Liver (tissue), 9 donors: ENCODE results near the gene GCDH. TPM values are rescaled to one million over a fixed set of nuclear protein-coding genes. Genes with fewer than 3 reads are reported as not detected.
A peak's percentile ranks its signal among the peaks of the same experiment; 100 is the strongest.

Experiments
- DNase-seq: peaks from one replicate; pipeline ENCODE4 v3.0.0-alpha.2; 2017; ENCODE audit warnings: low spot score
- H3K27ac ChIP-seq, 2 donors: one replicate each; pipeline ENCODE4 v1.7.0; 2013; ENCODE audit warnings: inconsistent platforms in 2 of 2, low read length in 2 of 2, control low read depth in 1 of 2, low read depth in 1 of 2, mild to moderate bottlenecking in 1 of 2
- H3K27me3 ChIP-seq, 4 donors: one replicate each; pipeline versions ENCODE4 v1.6.1 to v1.7.0; 2013; ENCODE audit warnings: low read length in 3 of 4, inconsistent platforms in 1 of 4, mild to moderate bottlenecking in 1 of 4, moderate library complexity in 1 of 4; ENCODE audit not compliant: control insufficient read depth in 4 of 4, insufficient read depth in 4 of 4
- H3K36me3 ChIP-seq, 4 donors: one replicate each; pipeline versions ENCODE4 v1.6.1 to v1.7.0; 2013; ENCODE audit warnings: low read length in 3 of 4, mild to moderate bottlenecking in 3 of 4, low read depth in 1 of 4, moderate library complexity in 1 of 4; ENCODE audit not compliant: control insufficient read depth in 4 of 4, insufficient read depth in 3 of 4
- H3K4me1 ChIP-seq, 4 donors: one replicate each; pipeline versions ENCODE4 v1.6.1 to v1.7.0; 2013; ENCODE audit warnings: low read length in 3 of 4, mild to moderate bottlenecking in 3 of 4, moderate library complexity in 1 of 4; ENCODE audit not compliant: control insufficient read depth in 4 of 4, insufficient read depth in 4 of 4
- H3K4me3 ChIP-seq, 3 donors: one replicate each; pipeline versions ENCODE4 v1.6.1 to v1.7.0; 2013; ENCODE audit warnings: low read length in 3 of 3, control low read depth in 1 of 3, low read depth in 1 of 3, mild to moderate bottlenecking in 1 of 3
- H3K9ac ChIP-seq, 2 donors: one replicate each; pipeline ENCODE4 v1.7.0; 2013; ENCODE audit warnings: low read length in 2 of 2, mild to moderate bottlenecking in 2 of 2, moderate library complexity in 2 of 2, control low read depth in 1 of 2, low read depth in 1 of 2
- H3K9me3 ChIP-seq, 4 donors: one replicate each; pipeline versions ENCODE4 v1.6.1 to v1.7.0; 2013; ENCODE audit warnings: low read length in 3 of 4; ENCODE audit not compliant: control insufficient read depth in 4 of 4
- ATF3 ChIP-seq: IDR thresholded peaks from 2 replicates; pipeline ENCODE4 v1.6.1; 2016; ENCODE audit warnings: antibody characterized with exemption
- CTCF ChIP-seq: fragments of 150-350 bp; IDR thresholded peaks from 2 replicates; pipeline ENCODE4 v1.5.1; 2017; ENCODE audit warnings: improper control_type of control experiment, low read depth, low read length; ENCODE audit not compliant: missing input control
- EGR1 ChIP-seq, 2 donors: IDR thresholded peaks; 2 replicates each; pipeline ENCODE4 v1.6.1; 2016 to 2018; ENCODE audit warnings: antibody characterized with exemption in 2 of 2, low read depth in 2 of 2
- FOXA1 ChIP-seq: IDR thresholded peaks from 2 replicates; pipeline ENCODE4 v1.6.1; 2016; ENCODE audit warnings: antibody characterized with exemption
- FOXA2 ChIP-seq: IDR thresholded peaks from 2 replicates; pipeline ENCODE4 v1.6.1; 2016; ENCODE audit warnings: antibody characterized with exemption
- GABPA ChIP-seq, 2 donors: IDR thresholded peaks in 1 of 2; conservative IDR thresholded peaks in 1 of 2; 2 replicates each; pipeline ENCODE4 v1.6.1; 2016; ENCODE audit warnings: antibody characterized with exemption in 2 of 2, mild to moderate bottlenecking in 1 of 2, moderate library complexity in 1 of 2
- HNF4A ChIP-seq, 2 donors: conservative IDR thresholded peaks; 2 replicates each; pipeline ENCODE4 v1.6.1; 2016; ENCODE audit warnings: antibody characterized with exemption in 2 of 2, mild to moderate bottlenecking in 2 of 2
- HNF4G ChIP-seq: IDR thresholded peaks from 2 replicates; pipeline ENCODE4 v1.6.1; 2016; ENCODE audit warnings: antibody characterized with exemption
- JUND ChIP-seq, 2 donors: IDR thresholded peaks; 2 replicates each; pipeline ENCODE4 v1.6.1; 2016; ENCODE audit warnings: antibody characterized with exemption in 2 of 2
- MAX ChIP-seq: IDR thresholded peaks from 2 replicates; pipeline ENCODE4 v1.6.1; 2016; ENCODE audit warnings: antibody characterized with exemption
- NR2F2 ChIP-seq: IDR thresholded peaks from 2 replicates; pipeline ENCODE4 v1.6.1; 2016; ENCODE audit warnings: antibody characterized with exemption
- RAD21 ChIP-seq, 2 donors: IDR thresholded peaks; 2 replicates each; pipeline ENCODE4 v1.6.1; 2016; ENCODE audit warnings: antibody characterized with exemption in 2 of 2, mild to moderate bottlenecking in 2 of 2
- REST ChIP-seq: IDR thresholded peaks from 2 replicates; pipeline ENCODE4 v1.6.1; 2016; ENCODE audit warnings: antibody characterized with exemption, mild to moderate bottlenecking
- RXRA ChIP-seq, 2 donors: IDR thresholded peaks; 2 replicates each; pipeline ENCODE4 v1.6.1; 2017 to 2018; ENCODE audit warnings: antibody characterized with exemption in 2 of 2, mild to moderate bottlenecking in 1 of 2
- SP1 ChIP-seq: IDR thresholded peaks from 2 replicates; pipeline ENCODE4 v1.6.1; 2018; ENCODE audit warnings: antibody characterized with exemption, mild to moderate bottlenecking
- TAF1 ChIP-seq: conservative IDR thresholded peaks from 2 replicates; pipeline ENCODE4 v1.6.1; 2016; ENCODE audit warnings: antibody characterized with exemption, mild to moderate bottlenecking
- YY1 ChIP-seq: IDR thresholded peaks from 2 replicates; pipeline ENCODE4 v1.6.1; 2016; ENCODE audit warnings: antibody characterized with exemption, mild to moderate bottlenecking
- ZBTB33 ChIP-seq: IDR thresholded peaks from 2 replicates; pipeline ENCODE4 v1.6.1; 2016; ENCODE audit warnings: antibody characterized with exemption
- WGBS: extraction: QIAGEN DNeasy Blood & Tissue Kit; methylation state at CpG from one replicate; pipeline ENCODE4 v1.1.7; 2013; 5-methylcytosine and 5-hydroxymethylcytosine counted together
- polyA plus RNA-seq, 2 donors: library from polyadenylated mRNA; stranded (reverse) in 1 of 2; unstranded in 1 of 2; fragments of 200-250 nt in 1 of 2; fragments of >200 nt in 1 of 2; fragmentation: Nextera tagmentation in 1 of 2; extraction: Ambion mirVana in 1 of 2; gene quantifications; one replicate each; pipeline versions ENCODE4 v1.2.1 to v1.2.3, GENCODE V29; 2013 to 2015
- total RNA-seq, 2 donors: library from RNA; depleted of rRNA; stranded (reverse); fragments of >200 nt; gene quantifications; one replicate each; pipeline ENCODE4 v1.2.3, GENCODE V29; 2014
- donor health status: healthy.
- donor health status: healthy.
- donor health status: healthy.
- donor health status: healthy.
- donor health status: healthy.

GCDH gene
- total and polyA plus RNA-seq, 4 donors: 65.8 to 118 (median 78.1) TPM

GRCh38 chr19:12885749-12886650, 5.0 kb upstream of the GCDH start:
- no peak for TF ChIP-seq TAF1
- no peak for TF ChIP-seq JUND (IDR thresholded peaks at IDR 0.05)
- no peak for TF ChIP-seq MAX
- no peak for TF ChIP-seq YY1
- no peak for TF ChIP-seq REST
- no peak for TF ChIP-seq EGR1 (IDR thresholded peaks at IDR 0.05; ENCODE audit: low read depth in 2 of 2)
- TF ChIP-seq HNF4A (conservative IDR thresholded peaks at IDR 0.05): no peak
- no peak for TF ChIP-seq GABPA (IDR thresholded peaks at IDR 0.05 in 1 of 2, conservative IDR thresholded peaks at IDR 0.05 in 1 of 2)
- TF ChIP-seq ATF3: no peak
- no peak for TF ChIP-seq FOXA1
- TF ChIP-seq SP1: no peak
- TF ChIP-seq CTCF: no peak
- TF ChIP-seq RAD21 (IDR thresholded peaks at IDR 0.05): no peak
- TF ChIP-seq HNF4G: no peak
- no peak for TF ChIP-seq FOXA2
- TF ChIP-seq ZBTB33: no peak
- TF ChIP-seq NR2F2: no peak
- no peak for TF ChIP-seq RXRA (IDR thresholded peaks at IDR 0.05)
- Histone ChIP-seq H3K9ac (no peak overlapping the region), H3K4me1 (peaks cover 2 to 18% (median 10%) of the 10 kb centered on the region in 4 donors), H3K4me3 (peak overlapping the region in 1 of 3 donors; percentile 46), H3K36me3 (no peaks in the 10 kb centered on the region), H3K27me3 (peaks cover 0 to 6% (median 0%) of the 10 kb centered on the region in 4 donors), H3K27ac (no peak overlapping the region), H3K9me3 (peaks cover 5 to 21% (median 12%) of the 10 kb centered on the region in 4 donors)
- peak; percentile 79 for DNase-seq
- 14% methylated on average over 53 of the region's 53 CpGs for WGBS
